H1 (cell line): ENCODE results near the gene MAPK8.

Source experiments
- CREB1 ChIP-seq: IDR thresholded peaks from 2 replicates; pipeline ENCODE4 v1.6.1; 2012; ENCODE audit warnings: inconsistent platforms
- EP300 ChIP-seq, 2 experiments: IDR thresholded peaks; 1 replicate in 1 of 2; 2 replicates in 1 of 2; pipeline ENCODE4 v1.6.1; 2011 to 2012; ENCODE audit warnings: low read depth in 2 of 2, low read length in 2 of 2, mild to moderate bottlenecking in 2 of 2, borderline replicate concordance in 1 of 2, inconsistent platforms in 1 of 2, moderate library complexity in 1 of 2
- KDM5A ChIP-seq: fragments of 200-600 bp; IDR thresholded peaks from 2 replicates; pipeline ENCODE4 v1.7.1; 2012; ENCODE audit warnings: mild to moderate bottlenecking, low read length, inconsistent platforms, mixed read lengths
- MAFK ChIP-seq: IDR thresholded peaks from 2 replicates; pipeline ENCODE4 v1.6.1; 2012; ENCODE audit warnings: low read depth, mild to moderate bottlenecking, improper control_type of control experiment, low read length
- RNF2 ChIP-seq: fragments of 200-900, 300-1000 bp; sonication (generic); IDR thresholded peaks from 2 replicates; pipeline ENCODE4 v1.7.1; 2016; ENCODE audit warnings: borderline replicate concordance, low read depth, mild to moderate bottlenecking, antibody characterized with exemption, low read length; ENCODE audit not compliant: poor library complexity, severe bottlenecking; ENCODE audit errors: missing control alignments
- SRF ChIP-seq: IDR thresholded peaks from 2 replicates; pipeline ENCODE4 v1.6.1; 2011; ENCODE audit warnings: mild to moderate bottlenecking, low read depth, low read length, moderate library complexity
- TF ChIP-seq, protein P1 (sequence below): IDR thresholded peaks from 2 replicates; pipeline ENCODE4 v1.6.1; 2012; ENCODE audit warnings: inconsistent platforms
- TF ChIP-seq, protein P2 (sequence below), 3 experiments: IDR thresholded peaks; 1 replicate in 2 of 3; 2 replicates in 1 of 3; pipeline versions ENCODE4 v1.5.1 to v1.6.1; 2011; ENCODE audit warnings: low read length in 3 of 3, mild to moderate bottlenecking in 3 of 3, inconsistent platforms in 2 of 3, low read depth in 1 of 3, moderate library complexity in 1 of 3; ENCODE audit not compliant: insufficient read depth in 1 of 3; ENCODE audit errors: control extremely low read depth in 1 of 3

DNA sequence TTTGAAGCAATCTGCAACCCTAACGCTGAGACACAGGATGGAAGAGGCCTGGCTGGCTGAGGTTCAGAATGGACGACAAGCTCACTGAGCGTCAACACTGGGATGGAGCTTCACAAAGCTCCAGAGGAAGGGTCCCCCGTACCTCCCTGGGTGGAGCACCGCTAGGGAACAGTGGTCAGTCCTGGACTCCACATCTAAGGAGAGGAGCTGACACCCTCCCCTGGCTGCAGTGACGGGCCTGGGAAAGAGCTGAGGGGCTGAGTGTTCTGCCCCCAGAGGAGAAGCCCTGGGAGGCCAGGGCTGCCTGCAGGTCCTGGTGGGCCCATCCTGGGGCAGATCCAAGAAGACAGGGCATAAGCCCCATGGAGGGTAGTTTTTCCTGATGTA lies 152.2 kb downstream of the MAPK8 start:
- TF ChIP-seq, protein P1, sequence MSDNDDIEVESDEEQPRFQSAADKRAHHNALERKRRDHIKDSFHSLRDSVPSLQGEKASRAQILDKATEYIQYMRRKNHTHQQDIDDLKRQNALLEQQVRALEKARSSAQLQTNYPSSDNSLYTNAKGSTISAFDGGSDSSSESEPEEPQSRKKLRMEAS, result no peak
- TF ChIP-seq, protein P2, sequence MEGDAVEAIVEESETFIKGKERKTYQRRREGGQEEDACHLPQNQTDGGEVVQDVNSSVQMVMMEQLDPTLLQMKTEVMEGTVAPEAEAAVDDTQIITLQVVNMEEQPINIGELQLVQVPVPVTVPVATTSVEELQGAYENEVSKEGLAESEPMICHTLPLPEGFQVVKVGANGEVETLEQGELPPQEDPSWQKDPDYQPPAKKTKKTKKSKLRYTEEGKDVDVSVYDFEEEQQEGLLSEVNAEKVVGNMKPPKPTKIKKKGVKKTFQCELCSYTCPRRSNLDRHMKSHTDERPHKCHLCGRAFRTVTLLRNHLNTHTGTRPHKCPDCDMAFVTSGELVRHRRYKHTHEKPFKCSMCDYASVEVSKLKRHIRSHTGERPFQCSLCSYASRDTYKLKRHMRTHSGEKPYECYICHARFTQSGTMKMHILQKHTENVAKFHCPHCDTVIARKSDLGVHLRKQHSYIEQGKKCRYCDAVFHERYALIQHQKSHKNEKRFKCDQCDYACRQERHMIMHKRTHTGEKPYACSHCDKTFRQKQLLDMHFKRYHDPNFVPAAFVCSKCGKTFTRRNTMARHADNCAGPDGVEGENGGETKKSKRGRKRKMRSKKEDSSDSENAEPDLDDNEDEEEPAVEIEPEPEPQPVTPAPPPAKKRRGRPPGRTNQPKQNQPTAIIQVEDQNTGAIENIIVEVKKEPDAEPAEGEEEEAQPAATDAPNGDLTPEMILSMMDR (IDR thresholded peaks at IDR 0.05; ENCODE audit: control extremely low read depth in 1 of 3, insufficient read depth in 1 of 3, low read depth in 1 of 3, low read length in 3 of 3), result no peak
- no peak for TF ChIP-seq MAFK
- no peak for TF ChIP-seq RNF2
- TF ChIP-seq SRF, result no peak
- no peak for TF ChIP-seq CREB1
- TF ChIP-seq KDM5A, result no peak
- no peak for TF ChIP-seq EP300 (IDR thresholded peaks at IDR 0.05; ENCODE audit: borderline replicate concordance in 1 of 2, low read depth in 2 of 2, low read length in 2 of 2)
